Karpas-422 (cell line): ENCODE data around the gene HAP1. TPM values are rescaled to one million over a fixed set of nuclear protein-coding genes. Genes with fewer than 3 reads are reported as not detected.

Experiments used
- DNase-seq: peaks from one replicate; pipeline ENCODE4 v3.0.0-alpha.2; 2015
- H2AFZ ChIP-seq: fragments of 200-600 bp; sonication (generic); 2 replicates; pipeline ENCODE4 v1.6.1; 2014; ENCODE audit warnings: antibody characterized with exemption, low read length, mixed read lengths
- H3K27ac ChIP-seq: fragments of 200-600 bp; sonication (generic); 2 replicates; pipeline ENCODE4 v1.5.1; 2014; ENCODE audit warnings: mild to moderate bottlenecking, low read length, moderate library complexity
- H3K27me3 ChIP-seq: fragments of 200-600 bp; sonication (generic); 2 replicates; pipeline ENCODE4 v1.6.1; 2014; ENCODE audit warnings: low read length, mixed read lengths
- H3K36me3 ChIP-seq: fragments of 200-600 bp; sonication (generic); 2 replicates; pipeline ENCODE4 v1.6.1; 2014; ENCODE audit warnings: low read length, mixed read lengths; ENCODE audit not compliant: insufficient read depth
- H3K4me1 ChIP-seq: fragments of 200-600 bp; sonication (generic); 2 replicates; pipeline ENCODE4 v1.6.1; 2014; ENCODE audit warnings: mild to moderate bottlenecking, low read length, mixed read lengths
- H3K4me2 ChIP-seq: fragments of 200-600 bp; sonication (generic); 2 replicates; pipeline ENCODE4 v1.6.1; 2014; ENCODE audit warnings: low read length, low read depth, mild to moderate bottlenecking; ENCODE audit not compliant: poor library complexity, severe bottlenecking
- H3K4me3 ChIP-seq: fragments of 200-600 bp; sonication (generic); 2 replicates; pipeline ENCODE4 v1.5.1; 2014; ENCODE audit warnings: mild to moderate bottlenecking, antibody characterized with exemption, low read length, mixed read lengths
- H3K79me2 ChIP-seq: fragments of 200-600 bp; sonication (generic); 2 replicates; pipeline ENCODE4 v1.6.1; 2014; ENCODE audit warnings: mild to moderate bottlenecking, low read length, mixed read lengths
- H3K9ac ChIP-seq: fragments of 200-600 bp; sonication (generic); 2 replicates; pipeline ENCODE4 v1.6.0; 2014; ENCODE audit warnings: low read length
- H3K9me2 ChIP-seq: fragments of 200-600 bp; sonication (generic), shearing (Covaris generic); replicated peaks from 2 replicates; pipeline ENCODE4 v1.6.0; 2014; ENCODE audit warnings: mild to moderate bottlenecking, low read length, moderate library complexity; ENCODE audit not compliant: insufficient read depth
- H3K9me3 ChIP-seq: fragments of 300-700, 200-600 bp; sonication (generic); 2 replicates; pipeline ENCODE4 v1.6.1; 2014; ENCODE audit warnings: low read length, mixed read lengths
- H4K20me1 ChIP-seq: fragments of 200-600 bp; sonication (generic); 2 replicates; pipeline ENCODE4 v1.6.1; 2014; ENCODE audit warnings: mild to moderate bottlenecking, antibody characterized with exemption, low read length, low read depth; ENCODE audit not compliant: insufficient read depth
- total RNA-seq: library from RNA; depleted of rRNA; stranded (reverse); fragments of >200 nt; shearing (Covaris generic); gene quantifications from 2 replicates; pipeline ENCODE4 v1.2.3, GENCODE V29; 2014; ENCODE audit warnings: low replicate concordance

The HAP1 gene
- total RNA-seq, 1 experiment from 2014 or later, result 0.48 TPM

DNA sequence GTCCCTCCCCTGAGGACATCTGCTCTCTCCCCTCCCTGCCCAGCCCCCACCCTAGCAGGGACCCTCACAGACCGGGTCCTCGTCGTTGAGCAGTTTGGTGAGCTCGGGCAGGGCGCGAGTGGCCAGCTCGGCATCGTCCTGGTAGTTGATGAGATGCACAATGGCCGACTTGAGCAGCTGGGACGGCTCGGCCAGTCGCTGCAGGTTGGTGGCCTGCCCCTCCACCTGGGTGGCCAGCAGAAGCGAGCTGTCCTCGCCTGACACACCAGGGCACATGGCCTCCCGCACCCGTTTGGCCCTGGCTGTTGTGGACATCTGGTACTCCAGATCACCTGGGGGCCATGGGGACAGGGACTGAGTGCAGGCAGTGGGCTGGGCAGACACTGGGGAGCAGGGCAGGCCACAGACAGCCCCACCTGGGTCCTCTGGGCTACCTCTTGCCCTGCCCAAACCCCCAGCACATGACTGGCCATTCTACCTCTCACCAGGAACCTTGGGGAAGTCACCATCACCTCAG, 35.0 kb upstream of the HAP1 start:
- no peak overlapping the region for H2AFZ ChIP-seq
- H3K4me3 ChIP-seq, result no peak overlapping the region
- H4K20me1 ChIP-seq, result no peaks in the 10 kb centered on the region
- H3K9me2 ChIP-seq, result no peaks in the 10 kb centered on the region
- H3K9me3 ChIP-seq, result no peaks in the 10 kb centered on the region
- H3K9ac ChIP-seq, result no peak overlapping the region
- no peak overlapping the region for H3K4me2 ChIP-seq
- no peak overlapping the region for H3K27ac ChIP-seq
- H3K79me2 ChIP-seq, result peaks cover 23% of the 10 kb centered on the region
- no peaks in the 10 kb centered on the region for H3K27me3 ChIP-seq
- peaks cover 12% of the 10 kb centered on the region for H3K36me3 ChIP-seq
- H3K4me1 ChIP-seq, result peaks cover 19% of the 10 kb centered on the region
- no peak for DNase-seq

DNA sequence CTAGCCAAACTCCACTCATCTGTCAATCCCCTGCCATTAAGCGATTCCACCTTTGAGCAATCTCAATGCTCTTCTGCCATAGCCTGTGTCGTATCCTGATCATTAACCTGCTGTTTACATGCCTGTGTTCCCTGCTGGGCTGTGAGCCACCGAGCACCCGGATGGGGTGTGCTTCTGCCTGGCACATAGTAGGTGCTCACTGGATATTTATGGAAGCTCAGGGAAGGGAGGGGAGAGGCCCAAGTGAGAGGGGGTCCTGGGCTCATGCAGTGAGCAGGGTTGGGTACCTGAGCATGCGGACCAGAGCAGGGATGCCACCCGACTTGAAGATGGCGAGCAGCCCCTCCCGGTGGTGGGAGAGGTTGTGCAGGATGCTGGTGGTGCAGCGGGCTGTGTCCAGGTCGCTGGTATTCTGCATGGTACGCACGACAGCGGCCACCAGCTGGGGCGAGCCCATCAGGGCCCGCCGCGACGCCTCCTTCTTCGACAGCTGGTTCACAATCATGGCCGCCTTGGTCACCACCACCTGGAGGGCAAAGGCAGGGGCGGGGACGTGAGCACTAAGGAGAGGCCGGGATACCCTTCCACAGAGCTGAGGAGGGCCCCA, 34.3 kb upstream of the HAP1 start:
- Histone ChIP-seq H3K4me2 (no peak overlapping the region), H4K20me1 (no peaks in the 10 kb centered on the region), H3K79me2 (peaks cover 23% of the 10 kb centered on the region), H3K9me2 (no peaks in the 10 kb centered on the region), H3K4me3 (no peak overlapping the region), H3K9ac (no peak overlapping the region), H2AFZ (no peak overlapping the region), H3K36me3 (peaks cover 12% of the 10 kb centered on the region), H3K4me1 (peaks cover 19% of the 10 kb centered on the region), H3K9me3 (no peaks in the 10 kb centered on the region), H3K27me3 (no peaks in the 10 kb centered on the region), H3K27ac (no peak overlapping the region)
- no peak for DNase-seq

DNA sequence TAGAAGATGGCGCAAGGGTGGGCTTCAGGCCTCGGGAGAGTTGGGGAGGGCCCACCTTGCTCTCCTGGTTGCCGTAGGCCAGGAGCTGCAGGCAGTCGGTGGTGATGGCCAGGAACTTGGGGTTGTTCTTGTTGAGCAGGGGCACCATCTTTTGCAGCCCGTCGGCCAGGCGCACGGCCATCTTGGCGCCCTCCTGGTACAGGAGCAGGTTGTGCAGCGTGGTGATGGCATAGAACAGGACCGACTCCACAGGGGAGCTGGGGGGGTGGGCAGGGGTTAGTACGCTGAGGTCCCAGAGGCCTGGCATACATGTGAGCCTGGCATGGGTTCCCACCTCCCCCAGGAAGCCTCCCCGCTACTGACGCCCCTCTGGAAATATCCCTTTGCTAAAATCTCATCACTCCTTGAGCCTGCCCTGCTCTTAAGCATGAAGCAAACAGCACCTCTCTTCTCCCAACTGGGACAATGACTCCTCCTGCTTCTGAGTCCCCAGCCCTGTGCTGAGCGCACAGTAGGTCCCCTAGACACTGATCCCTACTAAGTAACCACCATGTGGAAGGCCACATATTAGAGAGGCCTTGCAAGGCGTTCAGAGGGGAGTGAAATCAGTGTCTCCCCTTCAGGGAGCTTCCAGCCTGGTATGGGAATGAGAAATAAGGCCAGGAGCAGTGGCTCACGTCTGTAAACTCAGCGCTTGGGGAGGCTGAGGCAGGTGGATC, 33.0 kb upstream of the HAP1 start:
- Histone ChIP-seq H3K4me2 (no peak overlapping the region), H2AFZ (no peak overlapping the region), H3K36me3 (peaks cover 19% of the 10 kb centered on the region)

DNA sequence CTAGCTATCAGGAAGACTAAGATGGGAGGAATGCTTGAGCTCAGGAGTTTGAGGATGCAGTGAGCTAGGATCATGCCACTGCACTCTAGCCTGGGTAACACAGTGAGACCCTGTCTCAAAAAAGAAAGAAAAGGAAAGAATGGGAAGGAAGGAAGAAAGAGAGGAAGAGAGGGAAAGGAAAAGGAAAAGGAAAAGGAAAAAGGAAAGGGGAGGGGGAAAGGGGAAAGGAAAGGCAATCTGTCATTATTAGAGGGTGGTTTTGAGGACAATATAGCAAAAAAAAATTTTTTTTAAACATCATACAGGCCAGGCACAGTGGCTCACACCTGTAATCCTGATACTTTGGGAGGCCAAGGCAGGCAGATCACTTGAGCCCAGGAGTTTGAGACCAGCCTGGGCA, 31.7 kb upstream of the HAP1 start:
- H3K9me2 ChIP-seq, result no peaks in the 10 kb centered on the region
- H2AFZ ChIP-seq, result no peak overlapping the region
- H3K27me3 ChIP-seq, result no peaks in the 10 kb centered on the region
- H3K4me2 ChIP-seq, result no peak overlapping the region
- peaks cover 15% of the 10 kb centered on the region for H3K79me2 ChIP-seq
- H3K9ac ChIP-seq, result no peak overlapping the region
- no peaks in the 10 kb centered on the region for H3K9me3 ChIP-seq
- DNase-seq, result no peak
- H3K36me3 ChIP-seq, result peaks cover 21% of the 10 kb centered on the region
- H4K20me1 ChIP-seq, result no peaks in the 10 kb centered on the region
- H3K4me1 ChIP-seq, result peaks cover 12% of the 10 kb centered on the region
- H3K27ac ChIP-seq, result no peak overlapping the region
- H3K4me3 ChIP-seq, result no peak overlapping the region

More for the DNA sequence above, 33.0 kb upstream of the HAP1 start:
- no peak overlapping the region for H3K4me3 ChIP-seq
- peaks cover 19% of the 10 kb centered on the region for H3K4me1 ChIP-seq
- H3K9me3 ChIP-seq, result no peaks in the 10 kb centered on the region
- no peaks in the 10 kb centered on the region for H4K20me1 ChIP-seq
- H3K9me2 ChIP-seq, result no peaks in the 10 kb centered on the region
- peaks cover 23% of the 10 kb centered on the region for H3K79me2 ChIP-seq
- no peak overlapping the region for H3K9ac ChIP-seq
- H3K27me3 ChIP-seq, result no peaks in the 10 kb centered on the region
- no peak for DNase-seq
- H3K27ac ChIP-seq, result no peak overlapping the region

DNA sequence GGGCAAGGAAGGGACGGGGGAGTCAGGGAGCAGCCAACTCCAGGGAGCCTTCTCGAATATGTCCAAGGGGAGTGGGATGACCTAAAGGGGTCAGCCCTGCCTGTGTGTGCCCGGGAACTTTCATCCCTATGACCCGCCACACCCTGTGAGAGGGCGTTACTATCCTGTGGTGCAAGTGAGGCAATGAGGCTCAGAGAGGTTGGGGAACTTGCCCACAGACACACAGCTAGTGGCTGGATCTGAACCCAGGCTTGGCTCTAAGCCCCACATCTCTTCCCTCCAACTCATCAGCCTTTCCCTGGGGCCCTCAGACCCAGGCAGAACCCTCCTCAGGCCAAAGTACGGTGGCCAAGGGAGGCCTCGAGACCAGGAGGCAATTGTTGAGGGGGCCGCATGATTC, 28.9 kb upstream of the HAP1 start:
- no peak for DNase-seq
- Histone ChIP-seq H3K36me3 (peaks cover 21% of the 10 kb centered on the region), H4K20me1 (no peaks in the 10 kb centered on the region)

DNA sequence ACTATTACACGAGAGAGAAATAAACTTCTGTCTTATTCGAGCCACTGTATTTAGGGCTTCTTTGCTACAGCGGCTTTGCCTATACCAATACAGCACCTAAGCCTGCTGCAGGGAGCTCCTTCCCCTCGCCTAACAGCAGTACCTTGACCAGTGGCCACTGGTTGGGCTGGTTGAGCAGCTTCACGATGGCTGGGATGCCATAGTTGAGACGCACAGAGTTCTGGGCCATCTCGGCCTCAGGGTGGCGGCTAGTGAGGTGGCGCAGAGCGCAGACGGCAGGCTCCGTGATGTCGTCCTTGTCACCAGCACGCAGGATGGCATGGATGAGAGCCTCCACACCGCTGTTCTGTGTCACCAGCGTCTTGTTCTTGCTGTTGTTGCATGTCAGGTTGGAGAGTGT, 28.4 kb upstream of the HAP1 start:
- no peaks in the 10 kb centered on the region for H3K79me2 ChIP-seq
- H3K4me2 ChIP-seq, result no peak overlapping the region
- H3K9ac ChIP-seq, result no peak overlapping the region
- no peak for DNase-seq
- H3K4me3 ChIP-seq, result no peak overlapping the region
- no peak overlapping the region for H2AFZ ChIP-seq
- no peaks in the 10 kb centered on the region for H3K9me2 ChIP-seq
- no peaks in the 10 kb centered on the region for H4K20me1 ChIP-seq
- no peaks in the 10 kb centered on the region for H3K27me3 ChIP-seq
- H3K9me3 ChIP-seq, result no peaks in the 10 kb centered on the region
- H3K36me3 ChIP-seq, result peaks cover 21% of the 10 kb centered on the region
- peaks cover 2% of the 10 kb centered on the region; the same call in 1 of the 2 replicates for H3K4me1 ChIP-seq
- no peak overlapping the region for H3K27ac ChIP-seq

More for the DNA sequence above, 28.9 kb upstream of the HAP1 start:
- no peaks in the 10 kb centered on the region for H3K9me3 ChIP-seq
- H3K27ac ChIP-seq, result no peak overlapping the region
- no peaks in the 10 kb centered on the region for H3K27me3 ChIP-seq
- no peaks in the 10 kb centered on the region for H3K79me2 ChIP-seq
- no peaks in the 10 kb centered on the region for H3K9me2 ChIP-seq
- no peak overlapping the region for H2AFZ ChIP-seq
- no peak overlapping the region for H3K4me3 ChIP-seq
- no peak overlapping the region for H3K4me2 ChIP-seq
- H3K4me1 ChIP-seq, result peaks cover 2% of the 10 kb centered on the region; the same call in 1 of the 2 replicates
- no peak overlapping the region for H3K9ac ChIP-seq

DNA sequence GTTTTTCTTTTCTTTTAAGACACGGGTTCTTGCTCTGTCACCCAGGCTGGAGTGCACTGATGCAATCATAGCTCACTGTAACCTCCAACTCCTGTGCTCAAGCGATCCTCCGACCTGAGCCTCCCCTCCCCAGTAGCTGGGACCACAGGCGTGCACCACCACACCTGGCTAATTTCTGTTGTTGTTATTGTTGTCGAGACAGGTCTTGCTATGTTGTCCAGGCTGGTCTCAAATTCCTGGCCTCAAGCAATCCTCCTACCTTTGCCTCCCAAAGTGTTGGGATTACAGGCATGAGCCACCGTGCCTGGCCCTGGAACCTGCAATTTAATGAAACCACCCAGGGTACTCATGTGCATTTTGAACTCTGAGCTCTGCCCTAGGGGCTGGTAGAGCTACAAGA, 27.9 kb upstream of the HAP1 start:
- DNase-seq, result no peak
- no peak overlapping the region for H3K27ac ChIP-seq
- H3K9me3 ChIP-seq, result no peaks in the 10 kb centered on the region
- peaks cover 21% of the 10 kb centered on the region for H3K36me3 ChIP-seq
- H3K4me3 ChIP-seq, result no peak overlapping the region
- no peaks in the 10 kb centered on the region for H3K9me2 ChIP-seq
- H3K9ac ChIP-seq, result no peak overlapping the region
- H4K20me1 ChIP-seq, result no peaks in the 10 kb centered on the region
- no peaks in the 10 kb centered on the region for H3K27me3 ChIP-seq
- peaks cover 2% of the 10 kb centered on the region; the same call in 1 of the 2 replicates for H3K4me1 ChIP-seq
- no peak overlapping the region for H2AFZ ChIP-seq
- H3K4me2 ChIP-seq, result no peak overlapping the region
- H3K79me2 ChIP-seq, result no peaks in the 10 kb centered on the region

DNA sequence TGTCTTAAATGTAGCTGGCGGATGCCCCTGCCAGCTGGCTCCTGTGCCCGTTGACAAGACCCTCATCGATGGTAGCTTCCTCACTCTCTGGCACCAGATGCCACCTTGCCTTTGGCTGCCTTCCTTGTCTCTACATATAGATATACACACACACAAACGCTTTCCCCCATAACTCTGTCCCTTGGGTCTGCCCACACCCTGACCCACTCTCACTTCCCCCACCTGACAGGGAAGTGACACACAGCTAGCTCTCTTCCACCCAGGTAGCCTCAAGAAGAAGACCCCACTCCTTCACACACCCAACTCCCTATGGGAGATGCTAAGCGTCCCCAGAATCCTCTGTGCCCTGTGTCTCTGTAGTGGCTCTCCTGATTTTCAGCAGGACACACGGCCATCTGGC, 26.4 kb upstream of the HAP1 start:
- no peak for DNase-seq
- peaks cover 13% of the 10 kb centered on the region for H3K36me3 ChIP-seq
- no peaks in the 10 kb centered on the region for H3K9me3 ChIP-seq
- no peak overlapping the region for H2AFZ ChIP-seq
- no peaks in the 10 kb centered on the region for H4K20me1 ChIP-seq
- no peak overlapping the region for H3K9ac ChIP-seq
- peaks cover 2% of the 10 kb centered on the region; the same call in 1 of the 2 replicates for H3K4me1 ChIP-seq
- H3K27ac ChIP-seq, result no peak overlapping the region
- H3K4me2 ChIP-seq, result no peak overlapping the region
- no peaks in the 10 kb centered on the region for H3K9me2 ChIP-seq
- no peak overlapping the region for H3K4me3 ChIP-seq
- H3K27me3 ChIP-seq, result no peaks in the 10 kb centered on the region
- H3K79me2 ChIP-seq, result no peaks in the 10 kb centered on the region
